IgD-negative memory B cell (primary cell): ENCODE data around the gene ARL6IP6. TPM values are rescaled to one million over a fixed set of nuclear protein-coding genes. Genes with fewer than 3 reads are reported as not detected.

Experiments
- H3K27ac Mint-ChIP-seq, 3 donors: one replicate each; pipeline ENCODE4 v1.8.0; 2020 to 2022; ENCODE audit warnings: mild to moderate bottlenecking in 3 of 3, mixed read lengths in 3 of 3, moderate library complexity in 1 of 3
- H3K27me3 Mint-ChIP-seq: one replicate; pipeline ENCODE4 v1.8.0; 2021; ENCODE audit warnings: mixed read lengths
- H3K36me3 Mint-ChIP-seq: one replicate; pipeline ENCODE4 v1.8.0; 2020; ENCODE audit warnings: mild to moderate bottlenecking, mixed read lengths
- H3K4me1 Mint-ChIP-seq, 3 donors: one replicate each; pipeline ENCODE4 v1.8.0; 2020 to 2022; ENCODE audit warnings: mixed read lengths in 3 of 3, mild to moderate bottlenecking in 1 of 3
- H3K4me3 Mint-ChIP-seq, 4 donors: one replicate each; pipeline ENCODE4 v1.8.0; 2020 to 2022; ENCODE audit warnings: mild to moderate bottlenecking in 4 of 4, mixed read lengths in 4 of 4, moderate library complexity in 3 of 4
- H3K9me3 Mint-ChIP-seq, 3 donors: one replicate each; pipeline ENCODE4 v1.8.0; 2020 to 2021; ENCODE audit warnings: mixed read lengths in 3 of 3, mild to moderate bottlenecking in 1 of 3
- polyA plus RNA-seq: library from polyadenylated mRNA; unstranded; fragments of 300-500 nt; fragmentation: Illumina TruSeq; gene quantifications from one replicate; pipeline ENCODE4 v1.2.3, GENCODE V29; 2021

ARL6IP6 gene
- polyA plus RNA-seq, 1 donor from 2014 or later, result 24.4 TPM

DNA sequence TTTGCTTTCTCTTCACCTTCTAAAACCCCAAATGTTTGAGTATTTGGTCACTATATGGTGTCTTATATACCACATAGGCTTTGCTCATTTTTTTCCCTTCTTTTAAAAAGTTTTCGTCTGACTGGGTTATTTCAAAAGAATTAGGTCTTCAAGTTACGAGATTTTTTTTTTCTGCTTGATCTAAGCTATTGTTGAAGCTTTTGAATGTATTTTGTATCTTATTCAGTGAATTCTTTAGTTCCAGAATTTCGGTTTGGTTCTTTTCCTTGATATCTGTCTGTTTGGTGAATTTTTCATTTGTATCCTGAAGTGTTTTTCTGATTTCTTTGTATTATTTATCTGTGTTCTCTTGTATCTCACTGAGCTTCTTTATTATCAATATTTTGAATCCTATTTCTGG lies 93.5 kb downstream of the ARL6IP6 start:
- Mint-ChIP-seq H3K9me3 (peaks cover 7 to 12% (median 10%) of the 10 kb centered on the region in 3 donors), H3K27ac (peak overlapping the region in 1 of 3 donors; percentile 62), H3K36me3 (no peaks in the 10 kb centered on the region), H3K27me3 (peaks cover 4% of the 10 kb centered on the region), H3K4me3 (no peak overlapping the region), H3K4me1 (no peaks in the 10 kb centered on the region)

Other genes starting within 250 kb of the ARL6IP6 start
- 114 TPM for gene PRPF40A, start 1.2 kb upstream of the ARL6IP6 start, polyA plus RNA-seq